ENCODE results near the gene COL4A3.
"Not testable (repeated sequence)": the region's sequence is repeated elsewhere in the genome, so short reads cannot be mapped to it uniquely, and the experiment has no call there.

Gene COL4A3

DNA sequence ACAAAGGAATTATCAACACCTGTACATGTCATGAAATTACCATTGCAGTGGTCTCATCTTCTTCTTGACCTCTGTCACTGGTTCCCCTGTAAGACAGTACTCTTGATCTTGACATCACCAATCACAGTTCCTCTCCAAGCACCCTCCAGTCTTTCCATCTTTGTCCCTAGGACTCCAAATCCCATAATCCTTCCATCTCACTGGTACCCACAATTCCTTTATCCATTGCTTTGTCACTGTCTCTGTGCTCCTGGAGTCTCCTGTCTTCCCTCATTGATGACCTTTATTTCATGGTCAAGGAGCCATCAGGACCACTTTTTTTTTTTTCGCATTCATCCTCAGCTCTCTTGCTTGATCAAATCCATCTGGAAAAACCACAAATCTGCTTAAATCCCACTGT is 56.7 kb downstream of the COL4A3 start:
- Histone ChIP-seq H3K9me3 (ENCODE audit: low read length) (no peaks in the 10 kb centered on the region), H3K4me1 (ENCODE audit: insufficient read depth, low read length) (no peaks in the 10 kb centered on the region), H3K27me3 (ENCODE audit: control insufficient read depth in 1 of 2, insufficient read depth in 2 of 2, low read length in 2 of 2) (no peaks in the 10 kb centered on the region), H3K36me3 (ENCODE audit: insufficient read depth, low read length) (no peaks in the 10 kb centered on the region), H3K4me3 (ENCODE audit: low read depth in 1 of 2, low read length in 2 of 2) (no peak overlapping the region), H3K27ac (ENCODE audit: low read depth, low read length) (no peak overlapping the region), H3K9ac (ENCODE audit: low read length) (no peak overlapping the region)

DNA sequence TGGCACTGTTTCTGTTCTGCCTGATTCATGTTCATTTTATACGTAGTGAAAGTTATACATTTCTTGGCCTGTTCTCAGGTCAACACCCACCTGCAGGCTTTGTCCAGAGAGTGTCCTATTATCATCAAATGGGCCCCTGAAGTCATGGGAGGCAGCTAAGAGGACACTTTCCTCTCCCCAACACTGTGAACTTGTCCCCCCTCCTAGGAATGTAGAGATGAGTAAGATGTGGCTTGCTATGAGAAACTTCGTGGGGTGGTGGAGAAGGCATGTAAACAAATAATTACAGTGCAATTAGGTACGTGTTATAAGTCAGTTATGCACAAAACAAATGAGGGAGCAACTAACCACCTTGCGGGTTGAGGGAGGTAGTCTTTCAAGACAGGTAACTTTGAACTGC is 57.9 kb downstream of the COL4A3 start:
- no peak overlapping the region for H3K4me3 ChIP-seq (ENCODE audit: low read depth in 1 of 2, low read length in 2 of 2)
- no peak overlapping the region for H3K9ac ChIP-seq (ENCODE audit: low read length)
- no peak overlapping the region for H3K27ac ChIP-seq (ENCODE audit: low read depth, low read length)
- H3K36me3 ChIP-seq (ENCODE audit: insufficient read depth, low read length): no peaks in the 10 kb centered on the region
- no peaks in the 10 kb centered on the region for H3K27me3 ChIP-seq (ENCODE audit: control insufficient read depth in 1 of 2, insufficient read depth in 2 of 2, low read length in 2 of 2)
- no peaks in the 10 kb centered on the region for H3K4me1 ChIP-seq (ENCODE audit: insufficient read depth, low read length)
- no peaks in the 10 kb centered on the region for H3K9me3 ChIP-seq (ENCODE audit: low read length)

DNA sequence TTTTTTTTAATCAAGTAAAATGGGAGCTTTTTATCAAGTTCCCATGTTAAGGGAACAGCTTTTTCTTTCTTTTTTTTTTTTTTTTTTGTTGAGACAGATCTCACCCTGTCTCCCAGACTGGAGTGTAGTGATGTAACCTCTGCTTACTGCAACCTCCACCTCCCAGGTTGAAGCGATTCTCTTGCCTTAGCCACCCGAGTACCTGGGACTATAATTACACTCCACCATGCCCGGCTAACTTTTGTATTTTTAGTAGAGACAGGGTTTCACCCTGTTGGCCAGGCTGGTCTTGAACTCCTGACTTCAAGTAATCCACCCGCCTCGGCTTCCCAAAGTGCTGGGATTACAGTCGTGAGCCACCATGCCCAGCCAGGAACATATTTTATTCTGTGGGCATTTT is 61.2 kb downstream of the COL4A3 start:
- H3K27ac ChIP-seq (ENCODE audit: low read depth, low read length); H3K4me1 ChIP-seq (ENCODE audit: insufficient read depth, low read length); H3K9ac ChIP-seq (ENCODE audit: low read length); H3K4me3 ChIP-seq (ENCODE audit: low read depth in 1 of 2, low read length in 2 of 2); H3K27me3 ChIP-seq (ENCODE audit: control insufficient read depth in 1 of 2, insufficient read depth in 2 of 2, low read length in 2 of 2); H3K9me3 ChIP-seq (ENCODE audit: low read length); H3K36me3 ChIP-seq (ENCODE audit: insufficient read depth, low read length): not testable (repeated sequence)

DNA sequence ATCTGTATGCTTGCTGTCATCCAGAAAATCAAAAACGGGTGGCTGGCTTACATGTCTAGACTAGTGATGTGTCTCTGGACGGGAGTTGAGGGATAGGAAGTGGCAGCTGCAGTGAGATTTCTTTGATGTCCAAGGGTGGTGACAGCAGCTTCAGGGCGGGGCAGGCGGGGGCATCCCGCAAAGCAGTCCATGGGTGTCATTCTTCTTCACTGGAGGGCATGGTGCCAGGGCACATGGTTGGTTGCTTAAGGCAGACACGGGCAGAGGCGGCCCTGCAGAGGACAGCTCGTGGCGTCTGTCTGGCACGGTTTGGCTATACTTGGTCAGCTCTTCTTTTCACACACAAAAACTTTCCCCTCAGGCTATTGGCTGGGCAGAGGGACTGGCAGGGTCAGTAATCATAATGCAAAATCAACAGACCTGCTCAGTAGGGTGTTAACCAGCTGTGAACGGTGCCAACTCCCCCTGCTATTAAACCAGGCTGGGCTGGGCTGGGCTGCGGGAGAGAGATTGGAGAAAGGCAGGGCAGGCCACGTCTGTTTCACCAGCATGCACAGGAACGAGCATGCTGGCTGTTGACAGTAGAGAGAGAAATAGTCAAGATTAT is 63.7 kb downstream of the COL4A3 start:
- no peaks in the 10 kb centered on the region for H3K36me3 ChIP-seq (ENCODE audit: insufficient read depth, low read length)
- H3K27ac ChIP-seq (ENCODE audit: low read depth, low read length): no peak overlapping the region
- no peak overlapping the region for H3K9ac ChIP-seq (ENCODE audit: low read length)
- H3K4me1 ChIP-seq (ENCODE audit: insufficient read depth, low read length): no peaks in the 10 kb centered on the region
- no peaks in the 10 kb centered on the region for H3K9me3 ChIP-seq (ENCODE audit: low read length)
- no peaks in the 10 kb centered on the region for H3K27me3 ChIP-seq (ENCODE audit: control insufficient read depth in 1 of 2, insufficient read depth in 2 of 2, low read length in 2 of 2)
- no peak overlapping the region for H3K4me3 ChIP-seq (ENCODE audit: low read depth in 1 of 2, low read length in 2 of 2)

DNA sequence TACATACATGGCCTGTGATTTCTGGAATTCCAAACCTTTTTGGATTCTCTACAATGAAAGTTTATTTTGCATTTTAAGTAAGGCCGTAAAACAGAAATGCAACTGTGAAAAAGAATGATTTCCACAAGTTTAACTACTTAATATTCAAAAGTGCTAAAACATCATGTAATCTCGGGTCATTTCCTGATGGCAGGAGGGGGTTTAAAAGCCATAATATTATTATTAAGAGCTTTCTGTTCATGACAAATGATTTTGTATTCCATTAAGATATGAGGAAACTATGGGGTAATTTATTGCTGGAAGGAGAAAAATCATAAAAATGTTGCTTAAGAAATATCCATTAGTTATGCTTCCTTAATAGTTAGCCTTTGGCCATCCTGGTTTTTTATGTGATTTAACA is 65.7 kb downstream of the COL4A3 start:
- H3K9ac ChIP-seq (ENCODE audit: low read length): no peak overlapping the region

DNA sequence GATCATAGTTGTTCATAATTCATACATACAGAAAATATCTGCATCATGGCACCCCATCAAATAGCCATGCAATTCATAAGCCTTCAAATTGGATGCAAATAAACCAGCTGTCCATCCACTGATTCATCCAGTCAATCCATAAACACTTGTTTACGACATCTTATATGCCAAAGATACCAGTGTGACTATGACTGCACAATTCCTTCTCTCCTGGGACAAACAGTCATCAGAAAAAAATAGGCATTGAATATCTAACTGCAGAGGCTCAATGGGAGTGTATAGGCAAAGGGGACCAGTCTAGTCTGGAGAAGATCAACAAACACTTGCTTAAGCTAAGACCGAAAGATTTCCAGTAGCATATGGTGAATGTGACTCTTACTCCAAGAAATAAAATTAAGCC is 70.0 kb downstream of the COL4A3 start:
- H3K36me3 ChIP-seq (ENCODE audit: insufficient read depth, low read length): no peaks in the 10 kb centered on the region
- no peaks in the 10 kb centered on the region for H3K9me3 ChIP-seq (ENCODE audit: low read length)
- no peak overlapping the region for H3K27ac ChIP-seq (ENCODE audit: low read depth, low read length)
- no peaks in the 10 kb centered on the region for H3K4me1 ChIP-seq (ENCODE audit: insufficient read depth, low read length)
- H3K9ac ChIP-seq (ENCODE audit: low read length): no peak overlapping the region
- no peaks in the 10 kb centered on the region for H3K27me3 ChIP-seq (ENCODE audit: control insufficient read depth in 1 of 2, insufficient read depth in 2 of 2, low read length in 2 of 2)
- H3K4me3 ChIP-seq (ENCODE audit: low read depth in 1 of 2, low read length in 2 of 2): no peak overlapping the region

More for the DNA sequence above, 65.7 kb downstream of the COL4A3 start:
- H3K4me3 ChIP-seq (ENCODE audit: low read depth in 1 of 2, low read length in 2 of 2): no peak overlapping the region
- H3K27me3 ChIP-seq (ENCODE audit: control insufficient read depth in 1 of 2, insufficient read depth in 2 of 2, low read length in 2 of 2): no peaks in the 10 kb centered on the region
- H3K36me3 ChIP-seq (ENCODE audit: insufficient read depth, low read length): no peaks in the 10 kb centered on the region
- no peaks in the 10 kb centered on the region for H3K9me3 ChIP-seq (ENCODE audit: low read length)
- H3K27ac ChIP-seq (ENCODE audit: low read depth, low read length): no peak overlapping the region
- H3K4me1 ChIP-seq (ENCODE audit: insufficient read depth, low read length): no peaks in the 10 kb centered on the region

DNA sequence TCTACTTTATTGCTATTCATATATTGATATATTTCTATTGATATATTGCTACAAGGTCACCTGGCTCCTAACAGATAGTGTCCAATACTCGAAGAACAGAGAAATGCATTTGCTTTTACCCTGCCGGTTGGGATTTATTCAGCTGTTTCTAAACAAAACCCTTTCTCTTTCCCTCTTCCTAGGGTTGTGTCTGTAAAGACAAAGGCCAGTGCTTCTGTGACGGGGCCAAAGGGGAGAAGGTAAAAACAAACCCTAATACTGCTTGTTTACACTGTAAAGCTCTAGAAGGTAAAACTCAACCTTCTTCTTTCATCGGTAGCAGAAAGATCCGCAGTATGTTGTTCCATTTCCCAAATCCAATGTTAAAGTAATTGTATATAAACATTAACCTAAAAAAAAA is 73.4 kb downstream of the COL4A3 start:
- no peak overlapping the region for H3K27ac ChIP-seq (ENCODE audit: low read depth, low read length)
- H3K9ac ChIP-seq (ENCODE audit: low read length): no peak overlapping the region
- H3K4me1 ChIP-seq (ENCODE audit: insufficient read depth, low read length): no peaks in the 10 kb centered on the region
- H3K27me3 ChIP-seq (ENCODE audit: control insufficient read depth in 1 of 2, insufficient read depth in 2 of 2, low read length in 2 of 2): no peaks in the 10 kb centered on the region
- no peak overlapping the region for H3K4me3 ChIP-seq (ENCODE audit: low read depth in 1 of 2, low read length in 2 of 2)
- no peaks in the 10 kb centered on the region for H3K36me3 ChIP-seq (ENCODE audit: insufficient read depth, low read length)
- H3K9me3 ChIP-seq (ENCODE audit: low read length): no peaks in the 10 kb centered on the region

DNA sequence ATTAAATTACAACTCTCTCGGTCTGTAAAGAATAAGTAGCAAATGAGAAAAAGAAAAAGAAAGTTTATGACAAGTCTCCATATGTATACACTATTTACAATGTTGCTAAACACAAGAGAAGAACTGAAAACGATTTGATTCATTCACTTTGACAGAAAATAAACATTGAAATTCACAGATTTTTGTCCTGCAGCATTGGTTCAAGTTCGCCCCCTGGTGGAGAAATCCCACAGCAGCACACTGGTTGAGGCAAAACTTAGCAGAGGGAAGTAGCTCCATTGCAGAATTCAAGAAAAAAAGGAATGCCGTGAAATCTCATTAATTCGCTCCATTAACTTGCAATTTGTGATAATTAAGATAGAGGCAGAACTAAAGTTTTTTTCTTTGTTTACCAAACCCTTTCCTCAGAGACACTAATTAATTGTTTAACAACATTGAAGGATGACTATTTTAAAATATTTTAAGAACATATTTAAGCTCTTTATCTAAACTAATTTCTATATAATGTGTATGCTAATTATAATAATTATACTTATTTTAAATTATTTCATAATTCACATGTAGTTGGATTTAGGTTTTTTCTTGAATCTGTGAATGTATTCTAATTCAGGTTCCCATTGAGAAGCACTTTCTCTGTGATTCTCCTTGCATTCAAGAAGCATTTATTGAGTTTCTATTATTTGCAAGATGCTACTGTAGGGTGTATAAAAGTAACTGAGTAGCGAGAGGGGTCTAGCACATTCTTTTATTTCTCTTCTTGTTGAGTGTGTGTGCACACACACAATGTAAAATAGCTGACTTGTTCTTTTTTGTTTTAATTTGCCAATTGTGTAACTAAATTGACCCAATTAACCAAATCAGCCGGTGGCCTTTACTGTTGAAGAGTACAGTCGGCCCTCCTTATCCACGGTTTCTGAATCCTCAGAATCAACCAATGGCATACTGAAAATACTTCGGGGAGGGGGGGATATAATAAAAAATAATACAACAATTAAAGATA is 74.1 kb downstream of the COL4A3 start:
- H3K27ac ChIP-seq (ENCODE audit: low read depth, low read length): no peak overlapping the region
- H3K4me3 ChIP-seq (ENCODE audit: low read depth in 1 of 2, low read length in 2 of 2): no peak overlapping the region
- H3K4me1 ChIP-seq (ENCODE audit: insufficient read depth, low read length): no peaks in the 10 kb centered on the region
- no peaks in the 10 kb centered on the region for H3K9me3 ChIP-seq (ENCODE audit: low read length)
- H3K27me3 ChIP-seq (ENCODE audit: control insufficient read depth in 1 of 2, insufficient read depth in 2 of 2, low read length in 2 of 2): no peaks in the 10 kb centered on the region
- no peaks in the 10 kb centered on the region for H3K36me3 ChIP-seq (ENCODE audit: insufficient read depth, low read length)
- no peak overlapping the region for H3K9ac ChIP-seq (ENCODE audit: low read length)

DNA sequence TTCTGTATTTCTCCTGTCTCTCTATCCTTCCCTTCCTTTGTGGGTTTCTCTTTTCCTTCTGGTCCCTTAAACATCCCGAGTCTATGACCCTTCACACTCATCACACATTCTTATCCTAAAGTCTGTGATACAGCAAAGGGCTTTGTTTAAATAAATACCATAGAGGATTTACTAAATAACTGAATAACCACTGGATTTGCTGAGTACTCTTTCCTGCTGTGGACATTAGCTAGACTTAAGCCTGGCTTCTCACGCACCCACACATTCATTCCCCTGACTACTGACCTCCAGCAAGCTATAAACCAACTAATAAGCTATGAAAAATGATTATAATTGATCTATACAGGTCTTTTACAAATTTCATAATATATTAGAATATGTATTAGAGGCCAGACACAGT is 76.6 kb downstream of the COL4A3 start:
- H3K9me3 ChIP-seq (ENCODE audit: low read length): no peaks in the 10 kb centered on the region
- H3K27ac ChIP-seq (ENCODE audit: low read depth, low read length): no peak overlapping the region
- H3K27me3 ChIP-seq (ENCODE audit: control insufficient read depth in 1 of 2, insufficient read depth in 2 of 2, low read length in 2 of 2): no peaks in the 10 kb centered on the region
- no peak overlapping the region for H3K9ac ChIP-seq (ENCODE audit: low read length)
- H3K4me1 ChIP-seq (ENCODE audit: insufficient read depth, low read length): no peaks in the 10 kb centered on the region
- no peak overlapping the region for H3K4me3 ChIP-seq (ENCODE audit: low read depth in 1 of 2, low read length in 2 of 2)
- no peaks in the 10 kb centered on the region for H3K36me3 ChIP-seq (ENCODE audit: insufficient read depth, low read length)

DNA sequence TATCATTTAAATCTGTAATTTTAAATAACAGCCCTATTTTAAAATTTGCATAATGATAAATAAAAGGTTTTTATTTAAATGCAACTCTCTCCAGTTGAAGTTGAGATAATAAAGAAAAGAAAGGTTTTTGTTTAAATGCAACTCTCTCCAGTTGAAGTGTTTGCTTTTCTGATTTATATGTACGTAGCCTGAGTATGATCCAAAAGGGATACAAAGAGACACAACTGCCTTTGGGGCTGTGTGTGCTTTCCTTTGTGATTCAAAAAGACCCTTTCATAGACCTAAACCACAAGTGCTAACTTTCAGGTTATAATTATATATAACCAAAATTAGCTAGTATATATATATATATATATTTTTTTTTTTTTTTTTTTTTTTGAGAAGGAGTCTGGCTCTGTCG is 84.5 kb downstream of the COL4A3 start:
- Histone ChIP-seq H3K4me1 (ENCODE audit: insufficient read depth, low read length) (no peaks in the 10 kb centered on the region), H3K27me3 (ENCODE audit: control insufficient read depth in 1 of 2, insufficient read depth in 2 of 2, low read length in 2 of 2) (no peaks in the 10 kb centered on the region), H3K4me3 (ENCODE audit: low read depth in 1 of 2, low read length in 2 of 2) (no peak overlapping the region), H3K9ac (ENCODE audit: low read length) (no peak overlapping the region), H3K27ac (ENCODE audit: low read depth, low read length) (no peak overlapping the region), H3K9me3 (ENCODE audit: low read length) (no peaks in the 10 kb centered on the region), H3K36me3 (ENCODE audit: insufficient read depth, low read length) (no peaks in the 10 kb centered on the region)

DNA sequence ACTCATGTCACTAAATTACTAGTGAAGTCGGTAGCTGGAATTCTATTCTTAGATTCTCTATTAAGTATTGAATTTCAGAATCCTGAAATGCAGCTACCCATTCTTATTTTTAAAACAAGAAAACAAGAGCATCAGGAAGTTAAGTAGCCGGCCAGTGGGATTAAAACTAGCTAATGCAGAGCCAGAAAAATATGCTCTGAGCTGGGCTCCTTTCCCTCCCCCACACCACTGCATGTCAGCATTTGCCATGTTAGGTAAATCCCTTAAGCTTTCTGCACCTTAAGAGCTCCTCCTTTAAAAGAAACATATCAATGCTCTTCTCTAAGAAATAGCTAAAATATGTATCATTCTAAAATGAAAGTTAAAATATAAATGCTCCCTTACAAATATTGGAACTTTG is 88.4 kb downstream of the COL4A3 start:
- Histone ChIP-seq H3K27me3 (ENCODE audit: control insufficient read depth in 1 of 2, insufficient read depth in 2 of 2, low read length in 2 of 2) (no peaks in the 10 kb centered on the region), H3K9me3 (ENCODE audit: low read length) (no peaks in the 10 kb centered on the region), H3K9ac (ENCODE audit: low read length) (no peak overlapping the region), H3K4me1 (ENCODE audit: insufficient read depth, low read length) (no peaks in the 10 kb centered on the region), H3K4me3 (ENCODE audit: low read depth in 1 of 2, low read length in 2 of 2) (no peak overlapping the region), H3K36me3 (ENCODE audit: insufficient read depth, low read length) (no peaks in the 10 kb centered on the region), H3K27ac (ENCODE audit: low read depth, low read length) (no peak overlapping the region)

DNA sequence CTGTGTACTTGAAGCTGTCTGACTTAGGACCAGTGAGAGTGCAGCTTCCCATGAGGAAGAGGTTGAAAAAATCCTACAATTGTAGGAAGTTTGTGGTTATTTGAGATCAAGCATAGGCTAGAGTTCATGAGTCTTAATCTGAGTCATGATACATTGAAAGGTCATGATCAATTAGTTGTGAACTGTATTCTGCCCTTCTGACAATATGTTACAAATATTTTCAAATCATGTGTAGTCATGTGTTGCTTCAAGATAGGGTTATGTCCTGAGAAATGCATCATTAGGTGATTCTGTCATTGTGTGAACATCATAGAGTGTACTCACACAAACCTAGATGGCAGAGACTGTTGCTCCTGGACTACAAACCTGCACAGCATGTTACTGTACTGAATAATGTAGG is 92.2 kb downstream of the COL4A3 start:
- H3K4me3 ChIP-seq (ENCODE audit: low read depth in 1 of 2, low read length in 2 of 2): no peak overlapping the region
- no peak overlapping the region for H3K9ac ChIP-seq (ENCODE audit: low read length)
- H3K9me3 ChIP-seq (ENCODE audit: low read length): no peaks in the 10 kb centered on the region
- no peak overlapping the region for H3K27ac ChIP-seq (ENCODE audit: low read depth, low read length)
- H3K36me3 ChIP-seq (ENCODE audit: insufficient read depth, low read length): no peaks in the 10 kb centered on the region
- no peaks in the 10 kb centered on the region for H3K27me3 ChIP-seq (ENCODE audit: control insufficient read depth in 1 of 2, insufficient read depth in 2 of 2, low read length in 2 of 2)
- no peaks in the 10 kb centered on the region for H3K4me1 ChIP-seq (ENCODE audit: insufficient read depth, low read length)

All from muscle layer of colon (tissue), 2 donors.